Neural crest cell (in vitro differentiated cells): ENCODE data around the gene IP6K3. TPM values are rescaled to one million over a fixed set of nuclear protein-coding genes. Genes with fewer than 3 reads are reported as not detected.

Source experiments
- DNase-seq: peaks from one replicate; pipeline ENCODE4 v3.0.0; 2021; ENCODE audit warnings: low read depth, mixed read lengths, low spot score
- H3K27ac Mint-ChIP-seq: one replicate; pipeline ENCODE4 v1.8.0; 2021; ENCODE audit warnings: mild to moderate bottlenecking, mixed read lengths; ENCODE audit not compliant: unreplicated experiment
- H3K27me3 Mint-ChIP-seq: 2 replicates; pipeline ENCODE4 v1.8.0; 2021; ENCODE audit warnings: low read depth, mild to moderate bottlenecking, mixed read lengths
- H3K36me3 Mint-ChIP-seq: 2 replicates; pipeline ENCODE4 v1.8.0; 2021; ENCODE audit warnings: low read depth, mild to moderate bottlenecking, mixed read lengths
- H3K4me1 Mint-ChIP-seq: 2 replicates; pipeline ENCODE4 v1.8.0; 2021; ENCODE audit warnings: mixed read lengths
- H3K4me3 Mint-ChIP-seq: one replicate; pipeline ENCODE4 v1.8.0; 2021; ENCODE audit warnings: mild to moderate bottlenecking, mixed read lengths
- H3K9me3 Mint-ChIP-seq: 2 replicates; pipeline ENCODE4 v1.8.0; 2021; ENCODE audit warnings: mixed read lengths
- CTCF ChIP-seq: fragments of 200-600 bp; sonication (generic); conservative IDR thresholded peaks from 2 replicates; pipeline ENCODE4 v1.5.0; 2021; ENCODE audit warnings: antibody characterized with exemption, mild to moderate bottlenecking
- total RNA-seq: library from RNA; stranded (reverse); gene quantifications from 2 replicates; pipeline ENCODE4 v1.2.1, GENCODE V29; 2021

The IP6K3 gene
- total RNA-seq, 1 donor from 2014 or later, result 0.72 TPM

- H3K27ac Mint-ChIP-seq, result no peak overlapping the region
- no peaks in the 10 kb centered on the region for H3K9me3 Mint-ChIP-seq
- H3K4me1 Mint-ChIP-seq, result peaks cover 17% of the 10 kb centered on the region
- H3K27me3 Mint-ChIP-seq, result peaks cover 3% of the 10 kb centered on the region
- no peaks in the 10 kb centered on the region for H3K36me3 Mint-ChIP-seq
- no peak for DNase-seq
- no peak for TF ChIP-seq CTCF
- H3K4me3 Mint-ChIP-seq, result no peak overlapping the region
These were observed 19.6 kb downstream of the IP6K3 start for GRCh38 chr6:33727126-33727525.

GRCh38 chr6:33726696-33727095 is 20.0 kb downstream of the IP6K3 start:
- peaks cover 3% of the 10 kb centered on the region for H3K27me3 Mint-ChIP-seq
- H3K4me1 Mint-ChIP-seq, result peaks cover 17% of the 10 kb centered on the region

GRCh38 chr6:33725891-33726673 is 20.6 kb downstream of the IP6K3 start:
- no peak for DNase-seq
- Mint-ChIP-seq H3K36me3 (no peaks in the 10 kb centered on the region), H3K27ac (no peak overlapping the region), H3K27me3 (peaks cover 3% of the 10 kb centered on the region), H3K4me3 (no peak overlapping the region), H3K9me3 (no peaks in the 10 kb centered on the region), H3K4me1 (peaks cover 11% of the 10 kb centered on the region)
- no peak for TF ChIP-seq CTCF

More at GRCh38 chr6:33726696-33727095, 20.0 kb downstream of the IP6K3 start:
- H3K27ac Mint-ChIP-seq, result peak overlapping the region; percentile 67
- no peaks in the 10 kb centered on the region for H3K9me3 Mint-ChIP-seq
- H3K36me3 Mint-ChIP-seq, result no peaks in the 10 kb centered on the region
- H3K4me3 Mint-ChIP-seq, result no peak overlapping the region
- no peak for DNase-seq
- no peak for TF ChIP-seq CTCF

- Mint-ChIP-seq H3K36me3 (no peaks in the 10 kb centered on the region), H3K27me3 (peaks cover 3% of the 10 kb centered on the region), H3K9me3 (no peaks in the 10 kb centered on the region), H3K27ac (no peak overlapping the region), H3K4me3 (no peak overlapping the region), H3K4me1 (peaks cover 6% of the 10 kb centered on the region)
- TF ChIP-seq CTCF, result no peak
- DNase-seq, result no peak
These were observed 21.5 kb downstream of the IP6K3 start for GRCh38 chr6:33725222-33725621.

- no peak overlapping the region for H3K27ac Mint-ChIP-seq
- H3K27me3 Mint-ChIP-seq, result peaks cover 4% of the 10 kb centered on the region
- no peak for TF ChIP-seq CTCF
- no peaks in the 10 kb centered on the region for H3K36me3 Mint-ChIP-seq
- peaks cover 6% of the 10 kb centered on the region for H3K4me1 Mint-ChIP-seq
- no peak for DNase-seq
- H3K9me3 Mint-ChIP-seq, result no peaks in the 10 kb centered on the region
- H3K4me3 Mint-ChIP-seq, result no peak overlapping the region
These were observed 22.3 kb downstream of the IP6K3 start for GRCh38 chr6:33724102-33725023.
